Panc1 (cell line): Measurements from ENCODE around the gene MYO7A. TPM values are rescaled to one million over a fixed set of nuclear protein-coding genes. Genes with fewer than 3 reads are reported as not detected.

ENCODE experiments used
- ATAC-seq: fragments of 200-7000 bp; cut with Tn5 transposase; 2 replicates; pipeline ENCODE4 v1.9.1; 2020; ENCODE audit warnings: mild to moderate bottlenecking, moderate library complexity
- BruUV-seq: library from RNA; stranded (reverse); fragments of 400-500 nt; replicated peaks from 2 replicates; lab custom pipeline; 2021; lab: Mats Ljungman, UMichigan
- CTCF ChIA-PET: fragments of 300-600 bp; sonication (Branson Sonifier 250); formaldehyde crosslinking; loops from one replicate; lab custom pipeline; 2022; ENCODE audit warnings: antibody characterized with exemption; lab: Charles Lee
- POLR2A ChIA-PET: fragments of 300-600 bp; sonication (Branson Sonifier 250); formaldehyde crosslinking; loops from one replicate; lab custom pipeline; 2022; ENCODE audit warnings: antibody characterized with exemption; lab: Charles Lee
- DNase-seq: peaks from one replicate; pipeline ENCODE4 v3.0.0-alpha.2; 2010; ENCODE audit warnings: low read depth, low spot score
- H3K27ac ChIP-seq: 2 replicates; pipeline ENCODE4 v1.5.1; 2011; ENCODE audit warnings: mild to moderate bottlenecking, low read length, inconsistent platforms
- H3K27me3 ChIP-seq: fragments of 200-500 bp; sonication (Bioruptor generic); 2 replicates; pipeline ENCODE4 v1.6.0; 2014; ENCODE audit warnings: low read length, inconsistent platforms; ENCODE audit not compliant: control insufficient read depth, insufficient read depth
- H3K36me3 ChIP-seq: fragments of 200-500 bp; sonication (Bioruptor generic); 2 replicates; pipeline ENCODE4 v1.5.1; 2014; ENCODE audit warnings: inconsistent platforms, mild to moderate bottlenecking, low read length, moderate library complexity; ENCODE audit not compliant: control insufficient read depth, insufficient read depth
- H3K4me1 ChIP-seq: 2 replicates; pipeline ENCODE4 v1.5.1; 2011; ENCODE audit warnings: inconsistent platforms, mild to moderate bottlenecking, low read length, moderate library complexity; ENCODE audit not compliant: control insufficient read depth, insufficient read depth
- H3K4me3 ChIP-seq, 2 experiments: 2 replicates each; pipeline ENCODE4 v1.5.1; 2011 to 2012; ENCODE audit warnings: low read depth in 2 of 2, low read length in 2 of 2, mild to moderate bottlenecking in 2 of 2, inconsistent platforms in 1 of 2, moderate library complexity in 1 of 2
- H3K9me3 ChIP-seq: fragments of 200-500 bp; sonication (Bioruptor generic); 2 replicates; pipeline ENCODE4 v1.5.1; 2014; ENCODE audit warnings: low read depth, mild to moderate bottlenecking, inconsistent platforms, low read length, moderate library complexity; ENCODE audit not compliant: control insufficient read depth, insufficient read depth
- POLR2AphosphoS5 ChIP-seq: IDR thresholded peaks from 2 replicates; pipeline ENCODE4 v1.6.1; 2012; ENCODE audit warnings: mild to moderate bottlenecking, low read depth, low read length, moderate library complexity
- SIN3A ChIP-seq: IDR thresholded peaks from 2 replicates; pipeline ENCODE4 v1.6.1; 2012; ENCODE audit warnings: low read depth, mild to moderate bottlenecking, low read length, moderate library complexity, borderline replicate concordance; ENCODE audit not compliant: insufficient read depth
- TCF7L2 ChIP-seq: IDR thresholded peaks from 2 replicates; pipeline ENCODE4 v1.6.1; 2011; ENCODE audit warnings: mild to moderate bottlenecking, low read depth, low read length, inconsistent platforms
- in situ Hi-C: cut with HindIII; loops from 2 replicates; pipeline ENCODE4 v1.10.0; 2016; ENCODE audit warnings: low sequenced_read_pairs, low pct_unique_long_range_greater_than_20kb
- intact Hi-C: fragments of 100-400 bp; cut with micrococcal nuclease; formaldehyde crosslinking; loops from one replicate; pipeline ENCODE4 v1.10.0; 2022; ENCODE audit not compliant: unreplicated experiment
- total RNA-seq: library from RNA; stranded (reverse); gene quantifications from one replicate; pipeline ENCODE4 v1.2.1, GENCODE V29; 2021; ENCODE audit not compliant: unreplicated experiment
- TF ChIP-seq, protein P1 (sequence below): fragments of 450-650 bp; IDR thresholded peaks from 2 replicates; pipeline ENCODE4 v1.5.1; 2017; ENCODE audit warnings: mild to moderate bottlenecking
- TF ChIP-seq, protein P2 (sequence below), 2 experiments: IDR thresholded peaks; 2 replicates each; pipeline ENCODE4 v1.6.1; 2011 to 2012; ENCODE audit warnings: low read depth in 2 of 2, control low read depth in 1 of 2, low read length in 1 of 2, mild to moderate bottlenecking in 1 of 2, moderate library complexity in 1 of 2; ENCODE audit not compliant: insufficient read depth in 1 of 2

The MYO7A gene
- total RNA-seq, 1 experiment from 2014 or later: 1.3 TPM

DNA sequence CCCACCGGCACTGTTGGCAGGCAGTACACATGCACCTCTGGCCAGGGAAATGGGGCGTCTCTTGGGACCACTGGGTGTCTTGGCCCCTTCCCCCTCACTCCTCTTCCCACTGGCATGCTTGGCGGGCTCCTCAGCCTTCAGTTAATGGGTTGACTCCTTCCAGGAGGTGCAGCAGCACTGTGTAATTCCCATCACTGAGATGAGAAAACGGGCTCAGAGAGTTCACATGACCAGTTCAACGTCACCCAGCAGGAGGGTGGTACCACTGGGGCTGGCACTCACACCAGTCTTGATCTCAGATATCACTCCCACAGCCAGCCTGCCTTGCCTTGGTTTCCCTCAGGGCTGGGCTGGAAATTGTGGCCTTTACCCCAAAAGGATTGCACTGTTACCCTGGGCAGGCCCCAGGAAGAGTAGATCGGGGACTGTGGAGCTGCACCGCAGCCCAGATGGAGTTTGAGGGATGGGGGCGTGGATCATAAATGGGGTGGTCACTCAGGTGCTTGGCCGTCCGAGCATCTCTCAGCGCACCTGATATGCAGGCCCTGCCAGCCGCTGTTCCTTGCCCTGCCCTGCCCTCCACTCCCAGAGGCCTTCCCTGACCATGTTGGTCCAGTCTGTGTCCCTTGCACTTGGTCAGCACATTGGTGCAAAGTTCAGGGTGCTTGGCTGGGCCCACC lies 44.3 kb upstream of the MYO7A start:
- ATAC-seq: no peak
- intact Hi-C loops: no loop called here

DNA sequence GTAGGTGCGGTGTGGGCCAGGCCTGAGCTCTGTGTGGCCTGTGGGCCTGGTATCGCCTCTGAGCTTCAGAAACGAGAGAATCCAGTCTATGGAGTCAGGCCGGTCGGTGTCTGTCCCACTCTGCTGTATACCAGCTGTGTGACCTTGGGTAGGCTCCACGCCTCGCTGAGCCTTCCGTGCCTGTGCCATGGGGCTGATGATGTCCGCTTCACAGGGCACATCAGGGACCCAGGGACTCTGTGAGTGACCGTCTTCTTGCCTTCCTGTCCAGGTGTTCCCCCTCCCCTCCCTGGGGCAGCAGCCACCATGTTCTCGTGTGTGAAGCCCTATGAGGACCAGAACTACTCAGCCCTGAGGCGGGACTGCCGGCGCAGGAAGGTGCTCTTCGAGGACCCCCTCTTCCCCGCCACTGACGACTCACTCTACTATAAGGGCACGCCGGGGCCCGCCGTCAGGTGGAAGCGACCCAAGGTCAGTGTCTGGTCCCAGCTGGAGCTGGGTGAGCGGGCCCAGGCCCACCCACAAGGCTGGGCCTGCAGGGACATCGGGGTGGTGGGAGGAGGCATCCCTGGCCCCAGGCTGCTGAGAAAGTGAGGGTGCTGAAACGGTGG lies 43.4 kb upstream of the MYO7A start:
- ChIA-PET CTCF (no interaction called here), POLR2A (no interaction called here)
- Histone ChIP-seq H3K36me3 (no peaks in the 10 kb centered on the region), H3K27me3 (no peaks in the 10 kb centered on the region), H3K27ac (no peak overlapping the region), H3K4me1 (peaks cover 7% of the 10 kb centered on the region; the same call in 1 of the 2 replicates), H3K4me3 (no peak overlapping the region), H3K9me3 (no peaks in the 10 kb centered on the region)
- ATAC-seq: peak; percentile 6; the same call in 1 of the 2 replicates
- BruUV-seq: no TSS peak
- in situ Hi-C loops: no loop called here
- intact Hi-C loops: no loop called here
- TF ChIP-seq POLR2AphosphoS5 (no peak), TCF7L2 (no peak), SIN3A (no peak)
- TF ChIP-seq, protein P1, sequence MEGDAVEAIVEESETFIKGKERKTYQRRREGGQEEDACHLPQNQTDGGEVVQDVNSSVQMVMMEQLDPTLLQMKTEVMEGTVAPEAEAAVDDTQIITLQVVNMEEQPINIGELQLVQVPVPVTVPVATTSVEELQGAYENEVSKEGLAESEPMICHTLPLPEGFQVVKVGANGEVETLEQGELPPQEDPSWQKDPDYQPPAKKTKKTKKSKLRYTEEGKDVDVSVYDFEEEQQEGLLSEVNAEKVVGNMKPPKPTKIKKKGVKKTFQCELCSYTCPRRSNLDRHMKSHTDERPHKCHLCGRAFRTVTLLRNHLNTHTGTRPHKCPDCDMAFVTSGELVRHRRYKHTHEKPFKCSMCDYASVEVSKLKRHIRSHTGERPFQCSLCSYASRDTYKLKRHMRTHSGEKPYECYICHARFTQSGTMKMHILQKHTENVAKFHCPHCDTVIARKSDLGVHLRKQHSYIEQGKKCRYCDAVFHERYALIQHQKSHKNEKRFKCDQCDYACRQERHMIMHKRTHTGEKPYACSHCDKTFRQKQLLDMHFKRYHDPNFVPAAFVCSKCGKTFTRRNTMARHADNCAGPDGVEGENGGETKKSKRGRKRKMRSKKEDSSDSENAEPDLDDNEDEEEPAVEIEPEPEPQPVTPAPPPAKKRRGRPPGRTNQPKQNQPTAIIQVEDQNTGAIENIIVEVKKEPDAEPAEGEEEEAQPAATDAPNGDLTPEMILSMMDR: no peak
- TF ChIP-seq, protein P2, sequence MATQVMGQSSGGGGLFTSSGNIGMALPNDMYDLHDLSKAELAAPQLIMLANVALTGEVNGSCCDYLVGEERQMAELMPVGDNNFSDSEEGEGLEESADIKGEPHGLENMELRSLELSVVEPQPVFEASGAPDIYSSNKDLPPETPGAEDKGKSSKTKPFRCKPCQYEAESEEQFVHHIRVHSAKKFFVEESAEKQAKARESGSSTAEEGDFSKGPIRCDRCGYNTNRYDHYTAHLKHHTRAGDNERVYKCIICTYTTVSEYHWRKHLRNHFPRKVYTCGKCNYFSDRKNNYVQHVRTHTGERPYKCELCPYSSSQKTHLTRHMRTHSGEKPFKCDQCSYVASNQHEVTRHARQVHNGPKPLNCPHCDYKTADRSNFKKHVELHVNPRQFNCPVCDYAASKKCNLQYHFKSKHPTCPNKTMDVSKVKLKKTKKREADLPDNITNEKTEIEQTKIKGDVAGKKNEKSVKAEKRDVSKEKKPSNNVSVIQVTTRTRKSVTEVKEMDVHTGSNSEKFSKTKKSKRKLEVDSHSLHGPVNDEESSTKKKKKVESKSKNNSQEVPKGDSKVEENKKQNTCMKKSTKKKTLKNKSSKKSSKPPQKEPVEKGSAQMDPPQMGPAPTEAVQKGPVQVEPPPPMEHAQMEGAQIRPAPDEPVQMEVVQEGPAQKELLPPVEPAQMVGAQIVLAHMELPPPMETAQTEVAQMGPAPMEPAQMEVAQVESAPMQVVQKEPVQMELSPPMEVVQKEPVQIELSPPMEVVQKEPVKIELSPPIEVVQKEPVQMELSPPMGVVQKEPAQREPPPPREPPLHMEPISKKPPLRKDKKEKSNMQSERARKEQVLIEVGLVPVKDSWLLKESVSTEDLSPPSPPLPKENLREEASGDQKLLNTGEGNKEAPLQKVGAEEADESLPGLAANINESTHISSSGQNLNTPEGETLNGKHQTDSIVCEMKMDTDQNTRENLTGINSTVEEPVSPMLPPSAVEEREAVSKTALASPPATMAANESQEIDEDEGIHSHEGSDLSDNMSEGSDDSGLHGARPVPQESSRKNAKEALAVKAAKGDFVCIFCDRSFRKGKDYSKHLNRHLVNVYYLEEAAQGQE (IDR thresholded peaks at IDR 0.05; ENCODE audit: insufficient read depth in 1 of 2, low read depth in 2 of 2, low read length in 1 of 2): no peak
- no peak for DNase-seq

More for the DNA sequence above, 44.3 kb upstream of the MYO7A start:
- Histone ChIP-seq H3K4me3 (no peak overlapping the region), H3K4me1 (no peaks in the 10 kb centered on the region), H3K27me3 (no peaks in the 10 kb centered on the region), H3K27ac (no peak overlapping the region), H3K9me3 (no peaks in the 10 kb centered on the region), H3K36me3 (no peaks in the 10 kb centered on the region)
- no peak for DNase-seq
- POLR2A ChIA-PET: no interaction called here
- in situ Hi-C loops: no loop called here
- no TSS peak for BruUV-seq
- CTCF ChIA-PET: no interaction called here
- TF ChIP-seq, protein P2 (IDR thresholded peaks at IDR 0.05; ENCODE audit: insufficient read depth in 1 of 2, low read depth in 2 of 2, low read length in 1 of 2): no peak
- no peak for TF ChIP-seq POLR2AphosphoS5
- TF ChIP-seq TCF7L2: no peak
- TF ChIP-seq, protein P1: no peak
- no peak for TF ChIP-seq SIN3A
